Retinal pigment epithelial cell (primary cell): Measurements from ENCODE around the gene MMAA.
"Not testable (repeated sequence)": the region's sequence is repeated elsewhere in the genome, so short reads cannot be mapped to it uniquely, and the experiment has no call there.

Experiments used
- DNase-seq: peaks from one replicate; pipeline ENCODE4 v3.0.0-alpha.2; 2010; ENCODE audit warnings: low read depth
- H3K4me3 ChIP-seq: 2 replicates; pipeline ENCODE4 v1.5.1; 2011; ENCODE audit warnings: mild to moderate bottlenecking, low read length, control low read depth, moderate library complexity
- TF ChIP-seq, protein P1 (sequence below): conservative IDR thresholded peaks from 2 replicates; pipeline ENCODE4 v1.5.1; 2011; ENCODE audit warnings: low read depth, low read length, control low read depth, inconsistent platforms

Gene MMAA

DNA sequence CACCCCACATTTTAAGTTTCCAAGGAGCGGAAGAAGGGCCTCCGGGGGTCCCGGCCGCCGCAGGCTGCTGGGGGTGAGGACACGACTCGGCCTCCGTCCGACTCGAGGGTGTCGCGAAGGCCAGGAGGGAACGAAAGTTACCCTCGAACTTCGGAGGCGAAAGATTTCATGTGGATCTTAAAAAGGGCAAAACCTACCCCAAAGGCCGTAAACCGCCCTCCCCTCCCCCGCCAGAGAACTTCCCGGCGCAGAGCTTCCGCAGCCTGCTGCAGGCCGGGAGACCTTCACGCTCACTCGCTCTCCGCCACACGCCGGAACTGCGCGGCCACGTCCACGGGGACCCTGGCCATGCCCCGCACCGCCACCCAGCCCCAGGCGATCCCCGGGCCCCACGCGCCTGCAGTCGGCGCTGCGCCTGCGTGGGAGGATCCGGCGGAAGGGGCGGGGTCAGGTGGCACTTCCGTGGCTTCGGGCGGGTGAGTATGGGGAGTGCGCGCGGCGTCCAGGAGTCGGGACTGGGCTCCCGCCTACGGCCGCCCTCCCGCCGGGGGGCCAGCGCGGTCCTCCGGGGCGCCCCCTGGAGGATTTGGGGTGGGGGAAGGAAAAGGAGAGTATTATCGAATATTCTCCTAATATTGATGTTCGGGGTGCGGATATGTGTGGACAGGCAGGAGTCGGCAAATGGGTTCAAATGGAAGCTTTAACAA lies at the start of gene MMAA:
Gene MMAA (plus strand): TSS at position 454 of the 707 bp plus-strand sequence. CDS start 19,755 bp downstream, outside the sequence.
- peak; percentile 68 for DNase-seq
- TF ChIP-seq, protein P1, sequence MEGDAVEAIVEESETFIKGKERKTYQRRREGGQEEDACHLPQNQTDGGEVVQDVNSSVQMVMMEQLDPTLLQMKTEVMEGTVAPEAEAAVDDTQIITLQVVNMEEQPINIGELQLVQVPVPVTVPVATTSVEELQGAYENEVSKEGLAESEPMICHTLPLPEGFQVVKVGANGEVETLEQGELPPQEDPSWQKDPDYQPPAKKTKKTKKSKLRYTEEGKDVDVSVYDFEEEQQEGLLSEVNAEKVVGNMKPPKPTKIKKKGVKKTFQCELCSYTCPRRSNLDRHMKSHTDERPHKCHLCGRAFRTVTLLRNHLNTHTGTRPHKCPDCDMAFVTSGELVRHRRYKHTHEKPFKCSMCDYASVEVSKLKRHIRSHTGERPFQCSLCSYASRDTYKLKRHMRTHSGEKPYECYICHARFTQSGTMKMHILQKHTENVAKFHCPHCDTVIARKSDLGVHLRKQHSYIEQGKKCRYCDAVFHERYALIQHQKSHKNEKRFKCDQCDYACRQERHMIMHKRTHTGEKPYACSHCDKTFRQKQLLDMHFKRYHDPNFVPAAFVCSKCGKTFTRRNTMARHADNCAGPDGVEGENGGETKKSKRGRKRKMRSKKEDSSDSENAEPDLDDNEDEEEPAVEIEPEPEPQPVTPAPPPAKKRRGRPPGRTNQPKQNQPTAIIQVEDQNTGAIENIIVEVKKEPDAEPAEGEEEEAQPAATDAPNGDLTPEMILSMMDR, result peak; percentile 57

DNA sequence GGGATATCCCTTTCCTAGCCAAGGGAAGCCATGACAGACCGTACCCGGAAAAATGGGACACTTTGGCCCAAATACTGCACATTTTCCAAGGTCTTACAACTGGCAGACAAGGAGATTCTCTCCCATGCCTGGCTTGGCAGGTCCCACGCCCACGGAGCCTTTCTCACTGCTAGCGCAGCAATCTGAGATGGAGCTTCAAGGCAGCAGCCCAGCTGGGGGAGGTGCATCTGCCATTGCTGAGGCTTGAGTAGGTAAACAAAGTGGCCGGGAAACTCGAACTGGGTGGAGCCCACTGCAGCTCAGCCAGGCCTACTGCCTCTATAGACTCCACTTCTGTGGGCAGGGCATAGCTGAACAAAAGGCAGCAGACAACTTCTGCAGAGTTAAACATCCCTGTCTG lies 44.6 kb upstream of the MMAA start:
- DNase-seq, H3K4me3 ChIP-seq: not testable (repeated sequence)

More for the DNA sequence above, at the start of gene MMAA:
- peak within 1 kb of the TSS; percentile 86 for H3K4me3 ChIP-seq

DNA sequence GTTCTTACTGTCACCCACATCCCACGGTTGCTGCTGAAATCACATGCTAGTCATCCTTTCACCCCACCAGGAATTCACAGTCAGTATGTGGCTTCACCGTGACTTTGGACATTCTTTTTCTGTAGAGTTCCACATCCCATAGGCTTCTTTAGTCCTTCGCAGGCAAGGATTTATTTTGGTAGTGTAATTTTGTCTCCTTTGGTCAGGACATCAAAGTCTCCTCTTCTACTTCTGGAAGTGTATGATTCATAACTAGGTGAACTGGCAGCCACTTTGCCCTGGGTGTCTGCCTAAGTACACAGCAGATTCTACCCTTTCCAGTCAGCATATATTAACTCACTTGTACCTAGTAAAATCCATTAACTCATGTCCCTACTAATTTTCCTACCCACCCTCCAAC lies 38.3 kb upstream of the MMAA start:
- H3K4me3 ChIP-seq, result no peak overlapping the region
- TF ChIP-seq, protein P1, result no peak
- DNase-seq, result no peak

DNA sequence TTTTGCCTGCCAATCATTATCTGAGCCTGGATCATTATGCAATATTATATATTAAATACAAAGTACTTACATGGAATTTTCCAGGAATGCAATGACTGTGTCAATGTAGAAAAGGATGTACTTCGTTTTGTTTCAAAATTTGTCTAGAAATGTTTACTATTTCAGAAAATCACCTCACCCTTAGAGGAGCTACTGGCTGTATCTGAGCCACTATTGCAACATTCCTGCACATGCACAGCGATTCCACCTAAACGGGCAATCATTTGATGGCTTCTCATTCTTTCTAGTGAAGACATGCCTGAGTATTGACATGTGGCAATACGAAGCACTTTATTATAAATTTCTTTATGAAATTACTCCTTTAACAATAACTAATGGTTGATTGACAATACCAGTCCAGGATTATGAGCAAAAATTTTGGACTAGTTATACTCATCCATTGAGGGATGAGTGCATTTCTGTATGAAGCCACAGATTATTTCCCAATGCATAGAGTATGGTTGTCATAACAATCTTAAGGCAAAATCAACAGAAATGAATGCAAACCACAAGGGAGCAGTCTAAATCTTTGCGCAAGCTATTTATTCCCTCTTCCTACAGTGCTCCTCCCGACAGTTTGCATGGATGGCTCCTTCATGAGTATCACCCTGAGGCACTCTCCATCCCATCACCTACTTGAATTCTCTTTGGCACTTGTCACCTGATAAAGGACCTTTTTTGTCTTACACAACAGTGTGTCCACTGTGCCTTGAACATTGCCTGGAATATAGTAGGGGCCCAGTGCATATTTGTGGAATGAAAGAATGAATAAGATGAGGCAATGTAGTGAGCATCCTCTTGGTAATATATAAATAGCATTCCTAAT lies 35.8 kb upstream of the MMAA start:
- DNase-seq, result no peak
- TF ChIP-seq, protein P1, result no peak

DNA sequence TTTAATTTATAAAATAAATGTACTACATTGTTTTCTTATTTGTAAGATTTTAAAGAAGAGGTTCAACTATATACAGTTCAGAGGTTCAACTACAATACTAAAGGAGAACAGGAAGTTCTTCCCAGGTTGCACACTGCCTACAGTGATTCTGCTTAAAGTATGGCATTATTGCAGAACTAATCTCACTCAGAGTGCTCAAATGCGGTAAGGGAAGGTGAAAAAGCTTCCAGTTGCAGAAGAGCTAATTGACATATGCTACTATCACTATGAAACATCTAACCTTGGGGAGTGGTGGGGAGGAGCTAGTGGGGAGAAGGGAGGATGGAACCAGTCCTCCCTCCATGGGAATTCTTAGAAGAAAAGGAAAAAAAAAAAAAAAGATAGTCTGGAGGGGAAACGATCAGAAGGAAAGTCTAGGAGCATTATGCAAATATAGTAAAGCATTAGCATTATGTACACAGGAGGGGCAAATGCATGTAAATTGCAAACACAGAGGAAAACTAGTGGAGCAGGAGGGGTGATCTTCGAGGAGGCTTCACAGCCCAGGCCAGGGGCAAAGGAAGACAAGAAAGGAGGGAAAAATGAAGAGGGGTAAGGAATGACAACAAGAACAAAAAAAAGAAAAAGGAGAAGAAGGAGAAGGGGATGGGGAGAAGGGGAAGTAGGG lies 32.0 kb upstream of the MMAA start:
- H3K4me3 ChIP-seq, result no peak overlapping the region
- no peak for DNase-seq
- TF ChIP-seq, protein P1, result no peak

More for the DNA sequence above, 35.8 kb upstream of the MMAA start:
- H3K4me3 ChIP-seq, result no peak overlapping the region

DNA sequence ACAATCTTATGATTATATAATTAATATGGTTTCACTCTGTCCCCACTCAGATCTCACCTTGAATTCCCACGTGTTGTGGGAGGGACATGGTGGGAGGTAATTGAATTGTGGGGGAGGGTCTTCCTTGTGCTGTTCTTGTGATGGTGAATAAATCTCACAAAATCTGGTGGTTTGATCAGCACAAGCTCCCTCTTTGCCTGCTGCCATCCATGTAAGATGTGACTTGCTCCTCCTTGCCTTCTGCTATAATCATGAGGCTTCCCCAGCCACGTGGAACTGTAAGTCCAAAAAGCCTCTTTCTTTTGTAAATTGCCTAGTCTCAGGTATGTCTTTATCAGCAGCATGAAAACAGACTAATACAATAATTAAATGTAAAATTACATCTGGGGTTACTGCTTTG lies 29.8 kb upstream of the MMAA start:
- DNase-seq, H3K4me3 ChIP-seq: not testable (repeated sequence)

DNA sequence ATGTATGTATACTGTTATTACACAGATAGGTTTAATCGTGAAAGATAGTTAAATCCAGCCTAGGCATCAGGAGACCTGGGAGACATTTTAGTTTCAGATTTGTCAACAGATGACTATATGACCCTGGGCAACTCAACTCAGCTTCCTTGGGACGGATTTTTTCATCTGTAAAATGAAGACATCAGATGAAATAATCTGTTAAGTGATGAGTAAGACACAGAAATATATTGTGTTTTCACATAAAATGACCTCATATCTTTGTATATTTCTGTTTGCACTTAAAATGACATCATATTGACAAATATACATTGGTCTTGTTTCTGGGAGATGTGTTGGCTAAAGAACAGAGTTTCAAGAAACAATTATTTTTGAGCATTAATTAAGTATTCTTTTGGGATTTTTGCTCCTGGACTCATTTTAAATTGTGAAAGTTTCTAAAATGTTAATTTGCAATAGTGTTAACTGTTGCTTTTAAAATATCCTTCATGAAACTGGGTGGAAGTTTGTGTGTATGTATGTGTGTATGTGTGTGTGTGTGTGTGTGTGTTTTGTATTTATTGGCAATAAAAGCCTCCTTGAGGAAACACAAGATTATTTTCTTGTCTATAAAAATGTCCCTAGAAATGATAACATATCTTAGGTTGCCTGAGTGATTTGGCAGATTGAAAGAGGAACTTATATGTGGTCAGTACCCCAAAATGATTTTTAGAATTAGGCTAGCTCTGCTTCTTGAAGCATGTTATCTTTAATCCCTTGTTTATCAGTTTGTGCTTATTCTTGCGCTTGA lies 29.1 kb upstream of the MMAA start:
- no peak for DNase-seq
- no peak overlapping the region for H3K4me3 ChIP-seq
- TF ChIP-seq, protein P1, result no peak
